GM21367 (cell line): Measurements from ENCODE around the gene KCNQ1OT1.

Experiments used
- ATAC-seq: cut with Tn5 transposase; IDR thresholded peaks from one replicate; pipeline ENCODE4 v1.9.1; 2021; ENCODE audit not compliant: unreplicated experiment

Gene KCNQ1OT1

GRCh38 chr11:2584812-2585565, 114.8 kb downstream of the KCNQ1OT1 start:
- no peak for ATAC-seq

GRCh38 chr11:2584434-2584811, 115.4 kb downstream of the KCNQ1OT1 start:
- no peak for ATAC-seq

GRCh38 chr11:2583605-2583958, 116.2 kb downstream of the KCNQ1OT1 start:
- no peak for ATAC-seq

- no peak for ATAC-seq
These were observed 116.7 kb downstream of the KCNQ1OT1 start for GRCh38 chr11:2582946-2583604.

- ATAC-seq = no peak
These were observed 117.3 kb downstream of the KCNQ1OT1 start for GRCh38 chr11:2582351-2582945.

- ATAC-seq = no peak
These were observed 117.9 kb downstream of the KCNQ1OT1 start for GRCh38 chr11:2581931-2582350.

GRCh38 chr11:2581151-2581930, 118.5 kb downstream of the KCNQ1OT1 start:
- no peak for ATAC-seq

- no peak for ATAC-seq
These were observed 119.2 kb downstream of the KCNQ1OT1 start for GRCh38 chr11:2580571-2581001.

GRCh38 chr11:2580061-2580421, 119.8 kb downstream of the KCNQ1OT1 start:
- no peak for ATAC-seq

GRCh38 chr11:2579315-2580060, 120.3 kb downstream of the KCNQ1OT1 start:
- no peak for ATAC-seq

- ATAC-seq = no peak
These were observed 120.9 kb downstream of the KCNQ1OT1 start for GRCh38 chr11:2578929-2579270.

- ATAC-seq = no peak
These were observed 121.5 kb downstream of the KCNQ1OT1 start for GRCh38 chr11:2577991-2578928.

- no peak for ATAC-seq
These were observed 122.5 kb downstream of the KCNQ1OT1 start for GRCh38 chr11:2577031-2577990.

GRCh38 chr11:2576549-2576948, 123.2 kb downstream of the KCNQ1OT1 start:
- ATAC-seq = no peak

GRCh38 chr11:2576111-2576510, 123.7 kb downstream of the KCNQ1OT1 start:
- no peak for ATAC-seq

GRCh38 chr11:2575591-2576051, 124.2 kb downstream of the KCNQ1OT1 start:
- ATAC-seq = no peak

GRCh38 chr11:2574553-2575535, 125.0 kb downstream of the KCNQ1OT1 start:
- no peak for ATAC-seq
